Ectodermal cell (in vitro differentiated cells): ENCODE data around the gene SORT1.

Experiments used
- H3K27ac ChIP-seq: 2 replicates; pipeline ENCODE4 v1.7.0; 2013; ENCODE audit warnings: mild to moderate bottlenecking, low read depth, low read length; ENCODE audit not compliant: insufficient read depth, poor library complexity, severe bottlenecking
- H3K27me3 ChIP-seq: 2 replicates; pipeline ENCODE4 v1.7.0; 2013; ENCODE audit warnings: mild to moderate bottlenecking, low read length; ENCODE audit not compliant: insufficient read depth, control insufficient read depth, poor library complexity, severe bottlenecking
- H3K36me3 ChIP-seq: one replicate; pipeline ENCODE4 v1.7.0; 2013; ENCODE audit warnings: low read length; ENCODE audit not compliant: control insufficient read depth, insufficient read depth
- H3K4me1 ChIP-seq: one replicate; pipeline ENCODE4 v1.7.0; 2013; ENCODE audit warnings: low read length; ENCODE audit not compliant: control insufficient read depth, insufficient read depth
- H3K4me3 ChIP-seq: 2 replicates; pipeline ENCODE4 v1.7.0; 2013; ENCODE audit warnings: low read depth, low read length, control low read depth; ENCODE audit not compliant: insufficient read depth
- H3K9me3 ChIP-seq: 2 replicates; pipeline ENCODE4 v1.7.0; 2013; ENCODE audit warnings: mild to moderate bottlenecking, low read length, moderate library complexity; ENCODE audit not compliant: control insufficient read depth
- WGBS, 2 experiments: methylation state at CpG; one replicate each; pipeline ENCODE4 v1.1.7; 2013; ENCODE audit warnings: missing lambda C conversion rate in 2 of 2; 5-methylcytosine and 5-hydroxymethylcytosine counted together

SORT1 gene

GRCh38 chr1:109269212-109269980 lies 128.3 kb downstream of the SORT1 start:
- Histone ChIP-seq H3K4me3 (no peak overlapping the region), H3K9me3 (no peaks in the 10 kb centered on the region), H3K27ac (no peak overlapping the region), H3K36me3 (peaks cover 46% of the 10 kb centered on the region), H3K27me3 (no peaks in the 10 kb centered on the region), H3K4me1 (peaks cover 9% of the 10 kb centered on the region)
- 96% methylated on average over 33 of the region's 33 CpGs for WGBS, 2 experiments

- no peak overlapping the region for H3K27ac ChIP-seq
- whole genome bisulfite sequencing, 2 experiments, result 96% methylated on average over 29 of the region's 29 CpGs
Measured at GRCh38 chr1:109268431-109269211, 129.1 kb downstream of the SORT1 start.

DNA sequence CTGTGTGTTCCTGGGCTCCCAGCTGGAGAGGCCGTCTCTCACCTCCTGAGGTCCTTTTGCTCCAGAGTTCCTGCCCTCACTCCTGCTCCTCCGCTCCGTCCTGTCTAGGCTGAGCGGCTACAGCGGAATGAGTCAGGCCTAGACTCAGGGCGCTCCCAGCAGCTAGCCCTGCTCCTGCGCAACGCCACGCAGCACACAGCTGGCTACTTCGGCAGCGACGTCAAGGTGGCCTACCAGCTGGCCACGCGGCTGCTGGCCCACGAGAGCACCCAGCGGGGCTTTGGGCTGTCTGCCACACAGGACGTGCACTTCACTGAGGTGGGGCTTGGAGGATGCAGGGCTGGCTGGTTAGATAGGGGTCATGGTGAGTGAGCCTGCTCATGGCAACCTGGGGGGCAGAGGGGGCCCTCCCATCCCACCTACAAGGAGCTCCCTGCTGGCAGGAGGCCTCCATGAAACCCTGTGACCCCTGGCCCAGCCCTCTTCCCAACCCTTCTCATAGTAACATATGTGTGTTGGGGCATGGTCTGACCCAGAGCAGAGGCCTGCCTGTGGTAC lies 129.9 kb downstream of the SORT1 start:
- H3K36me3 ChIP-seq, result peaks cover 45% of the 10 kb centered on the region
- no peak overlapping the region for H3K4me3 ChIP-seq
- H3K9me3 ChIP-seq, result no peaks in the 10 kb centered on the region
- WGBS, 2 experiments, result 97 to 98% methylated on average over 17 of the region's 17 CpGs
- H3K4me1 ChIP-seq, result no peaks in the 10 kb centered on the region
- no peaks in the 10 kb centered on the region for H3K27me3 ChIP-seq
- no peak overlapping the region for H3K27ac ChIP-seq

More at GRCh38 chr1:109268431-109269211, 129.1 kb downstream of the SORT1 start:
- Histone ChIP-seq H3K36me3 (peaks cover 46% of the 10 kb centered on the region), H3K9me3 (no peaks in the 10 kb centered on the region), H3K27me3 (no peaks in the 10 kb centered on the region), H3K4me3 (no peak overlapping the region), H3K4me1 (peaks cover 1% of the 10 kb centered on the region)

- H3K27ac ChIP-seq, result no peak overlapping the region
- H3K27me3 ChIP-seq, result no peaks in the 10 kb centered on the region
- H3K36me3 ChIP-seq, result peaks cover 43% of the 10 kb centered on the region
- 93 to 97% methylated on average over 11 of the region's 11 CpGs for WGBS, 2 experiments
- no peak overlapping the region for H3K4me3 ChIP-seq
- H3K4me1 ChIP-seq, result no peaks in the 10 kb centered on the region
- no peaks in the 10 kb centered on the region for H3K9me3 ChIP-seq
Measured at GRCh38 chr1:109266965-109267364, 130.8 kb downstream of the SORT1 start.

DNA sequence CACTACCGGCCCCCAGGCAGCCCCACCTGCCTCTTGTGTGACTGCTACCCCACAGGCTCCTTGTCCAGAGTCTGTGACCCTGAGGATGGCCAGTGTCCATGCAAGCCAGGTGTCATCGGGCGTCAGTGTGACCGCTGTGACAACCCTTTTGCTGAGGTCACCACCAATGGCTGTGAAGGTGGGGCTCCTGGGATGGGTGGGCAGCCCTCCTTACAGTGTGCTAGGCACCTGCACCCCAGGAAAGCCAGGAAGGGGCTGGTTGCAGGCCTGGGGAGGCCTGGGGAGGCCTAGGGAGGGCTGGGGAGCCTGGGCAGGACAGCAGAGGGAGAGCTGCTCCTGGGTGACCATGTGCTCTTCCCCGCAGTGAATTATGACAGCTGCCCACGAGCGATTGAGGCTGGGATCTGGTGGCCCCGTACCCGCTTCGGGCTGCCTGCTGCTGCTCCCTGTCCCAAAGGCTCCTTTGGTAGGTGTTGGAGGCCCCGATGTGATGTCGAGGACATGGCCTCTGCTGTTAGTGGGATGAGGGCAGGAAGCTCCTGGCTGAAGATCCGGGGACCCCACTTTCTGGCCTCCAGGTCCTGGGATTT lies 131.9 kb downstream of the SORT1 start:
- 95 to 97% methylated on average over 13 of the region's 13 CpGs for WGBS, 2 experiments
- H3K36me3 ChIP-seq, result peaks cover 44% of the 10 kb centered on the region
- H3K27me3 ChIP-seq, result no peaks in the 10 kb centered on the region
- H3K9me3 ChIP-seq, result no peaks in the 10 kb centered on the region
- H3K4me1 ChIP-seq, result peaks cover 3% of the 10 kb centered on the region
- H3K27ac ChIP-seq, result no peak overlapping the region
- H3K4me3 ChIP-seq, result no peak overlapping the region

- Histone ChIP-seq H3K27ac (no peak overlapping the region), H3K27me3 (no peaks in the 10 kb centered on the region), H3K9me3 (no peaks in the 10 kb centered on the region), H3K4me3 (no peak overlapping the region), H3K36me3 (peaks cover 37% of the 10 kb centered on the region), H3K4me1 (peaks cover 11% of the 10 kb centered on the region)
- 91 to 95% methylated on average over 4 of the region's 4 CpGs for WGBS, 2 experiments
Measured at GRCh38 chr1:109265016-109265415, 132.7 kb downstream of the SORT1 start.

DNA sequence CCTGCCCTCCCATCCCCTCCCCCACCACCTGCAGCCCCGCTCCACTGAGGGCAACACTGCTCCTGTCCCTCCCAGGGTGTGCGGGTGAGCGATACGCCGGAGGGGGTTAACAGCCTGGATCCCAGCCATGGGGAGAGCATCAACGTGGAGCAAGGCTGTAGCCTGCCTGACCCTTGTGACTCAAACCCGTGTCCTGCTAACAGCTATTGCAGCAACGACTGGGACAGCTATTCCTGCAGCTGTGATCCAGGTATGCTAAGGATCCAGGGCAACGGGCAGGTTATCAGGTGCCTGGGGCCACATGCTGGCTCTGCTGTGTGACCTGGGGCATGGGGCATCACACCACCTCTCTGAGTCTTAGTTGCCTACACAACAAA lies 133.4 kb downstream of the SORT1 start:
- Histone ChIP-seq H3K27ac (no peak overlapping the region), H3K9me3 (no peaks in the 10 kb centered on the region), H3K4me3 (no peak overlapping the region), H3K4me1 (peaks cover 16% of the 10 kb centered on the region), H3K27me3 (no peaks in the 10 kb centered on the region), H3K36me3 (peaks cover 36% of the 10 kb centered on the region)
- WGBS, 2 experiments, result 85 to 88% methylated on average over 9 of the region's 9 CpGs

DNA sequence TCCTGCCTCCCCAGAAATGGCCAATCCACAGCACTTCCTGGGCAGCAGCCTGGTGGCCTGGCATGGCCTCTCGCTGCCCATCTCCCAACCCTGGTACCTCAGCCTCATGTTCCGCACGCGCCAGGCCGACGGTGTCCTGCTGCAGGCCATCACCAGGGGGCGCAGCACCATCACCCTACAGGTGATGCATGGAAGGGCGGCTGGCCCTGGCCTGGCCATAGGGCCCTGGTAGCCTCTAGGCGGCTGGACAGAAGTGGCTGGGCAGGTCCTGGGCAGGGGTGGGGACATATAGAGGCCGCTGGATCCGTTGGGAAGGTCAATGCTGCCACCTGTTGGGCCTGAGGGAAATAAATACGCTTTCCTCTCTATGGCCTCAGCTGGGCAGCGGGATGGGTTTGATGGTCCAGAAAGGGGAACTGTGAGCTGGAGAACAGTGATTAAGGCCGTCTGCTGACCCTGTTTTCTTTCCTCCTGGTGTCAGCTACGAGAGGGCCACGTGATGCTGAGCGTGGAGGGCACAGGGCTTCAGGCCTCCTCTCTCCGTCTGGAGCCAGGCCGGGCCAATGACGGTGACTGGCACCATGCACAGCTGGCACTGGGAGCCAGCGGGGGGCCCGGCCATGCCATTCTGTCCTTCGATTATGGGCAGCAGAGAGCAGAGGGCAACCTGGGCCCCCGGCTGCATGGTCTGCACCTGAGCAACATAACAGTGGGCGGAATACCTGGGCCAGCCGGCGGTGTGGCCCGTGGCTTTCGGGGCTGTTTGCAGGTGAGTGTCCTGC lies 133.9 kb downstream of the SORT1 start:
- WGBS, 2 experiments, result 60 to 61% methylated on average over 29 of the region's 29 CpGs
- Histone ChIP-seq H3K4me3 (no peak overlapping the region), H3K4me1 (peaks cover 22% of the 10 kb centered on the region), H3K27me3 (no peaks in the 10 kb centered on the region), H3K9me3 (no peaks in the 10 kb centered on the region), H3K36me3 (peaks cover 36% of the 10 kb centered on the region), H3K27ac (no peak overlapping the region)

DNA sequence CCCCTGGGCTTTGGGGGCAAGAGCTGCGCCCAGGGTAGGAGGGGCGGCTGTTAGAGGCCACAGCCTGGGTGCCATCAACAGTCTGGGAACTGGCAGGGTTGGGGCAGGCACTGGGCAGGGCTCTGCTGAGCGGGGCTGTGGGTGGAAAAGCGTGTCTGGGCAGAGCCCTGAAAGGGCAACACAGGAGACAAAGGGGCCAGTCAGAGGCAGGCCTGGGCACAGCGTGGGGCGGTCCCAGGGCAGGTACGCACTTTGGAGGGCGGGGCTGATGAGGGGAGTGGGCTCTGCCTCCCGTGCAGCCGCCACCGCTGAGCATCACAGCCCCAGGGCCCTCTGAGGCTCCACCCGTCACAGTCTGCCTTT lies 134.5 kb downstream of the SORT1 start:
- WGBS, 2 experiments, result 83 to 86% methylated on average over 12 of the region's 12 CpGs
- no peaks in the 10 kb centered on the region for H3K27me3 ChIP-seq
- H3K36me3 ChIP-seq, result peaks cover 32% of the 10 kb centered on the region
- H3K27ac ChIP-seq, result no peak overlapping the region
- H3K4me3 ChIP-seq, result no peak overlapping the region
- peaks cover 22% of the 10 kb centered on the region for H3K4me1 ChIP-seq
- no peaks in the 10 kb centered on the region for H3K9me3 ChIP-seq
